GM18505 (cell line): Measurements from ENCODE around the gene GLUD2.
"Not testable (repeated sequence)": the region's sequence is repeated elsewhere in the genome, so short reads cannot be mapped to it uniquely, and the experiment has no call there.

Experiments
- ATAC-seq: cut with Tn5 transposase; IDR thresholded peaks from one replicate; pipeline ENCODE4 v1.9.1; 2021; ENCODE audit not compliant: unreplicated experiment
- POLR2A ChIP-seq: IDR thresholded peaks from 4 replicates; pipeline ENCODE4 v1.6.1; 2011; ENCODE audit warnings: borderline replicate concordance; ENCODE audit not compliant: insufficient read depth, insufficient read length; ENCODE audit errors: extremely low read depth

The GLUD2 gene

DNA sequence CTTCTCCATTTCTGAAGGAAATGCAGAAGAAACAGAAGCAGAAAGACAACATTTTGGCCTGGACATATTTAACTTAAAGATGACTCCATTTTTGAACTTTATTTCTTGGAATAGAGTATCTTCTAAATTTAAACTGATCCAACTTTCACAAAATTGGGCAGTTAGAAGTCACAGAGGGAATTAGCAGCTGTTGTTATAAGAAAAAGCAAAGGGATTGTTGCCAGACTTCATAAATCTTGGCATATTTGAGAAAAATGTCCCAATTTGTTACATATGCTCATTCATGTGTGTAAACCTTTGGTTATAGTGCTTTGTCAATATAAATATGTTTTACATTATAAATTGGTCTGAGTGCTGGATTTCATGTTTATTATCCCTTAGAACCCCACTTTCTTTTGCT lies 3.4 kb downstream of the GLUD2 start:
- no peak for TF ChIP-seq POLR2A
- ATAC-seq = no peak

DNA sequence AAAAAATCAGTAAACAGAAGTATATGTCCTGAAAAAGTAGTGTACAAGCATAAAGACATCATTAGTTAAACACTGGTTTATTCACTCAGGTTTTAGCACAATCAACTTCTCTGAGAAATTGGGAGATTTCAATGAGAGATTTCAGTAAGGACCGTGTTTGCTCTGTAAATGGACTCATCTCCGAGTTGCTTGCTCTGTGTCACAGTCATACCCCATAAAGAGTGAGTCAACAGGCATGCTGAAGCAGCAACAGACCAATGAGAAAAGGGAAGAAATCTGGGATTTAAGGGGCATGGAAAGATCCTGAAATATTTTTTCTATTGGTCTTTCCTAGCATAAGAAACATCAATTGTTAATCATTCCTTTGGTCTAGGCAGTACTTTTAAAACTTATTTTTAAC lies 4.7 kb downstream of the GLUD2 start:
- ATAC-seq = no peak
- no peak for TF ChIP-seq POLR2A

DNA sequence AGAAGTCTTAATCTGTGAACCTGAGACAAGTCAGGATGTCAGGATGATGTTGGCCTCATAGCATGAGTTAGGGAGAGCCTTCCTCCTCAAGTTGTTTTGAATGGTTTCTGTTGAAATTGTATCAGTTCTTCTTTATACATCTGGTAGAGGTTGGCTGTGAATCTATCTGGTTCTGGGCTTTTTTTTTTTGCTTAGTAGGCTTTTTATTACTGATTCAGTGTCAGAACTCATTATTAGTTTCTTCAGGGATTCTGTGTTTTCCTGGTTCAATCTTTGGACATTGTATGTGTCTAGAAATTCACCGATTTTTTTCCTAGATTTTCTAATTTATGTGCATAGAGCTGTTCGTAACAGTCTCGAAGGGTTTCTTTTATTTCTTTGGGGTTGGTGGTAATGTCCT lies 14.9 kb downstream of the GLUD2 start:
- no peak for ATAC-seq
- no peak for TF ChIP-seq POLR2A

GRCh38 chrX:121064579-121064978 lies 17.2 kb downstream of the GLUD2 start:
- no peak for TF ChIP-seq POLR2A
- ATAC-seq = no peak

GRCh38 chrX:121084247-121084646 lies 36.8 kb downstream of the GLUD2 start:
- not testable (repeated sequence) for ATAC-seq

DNA sequence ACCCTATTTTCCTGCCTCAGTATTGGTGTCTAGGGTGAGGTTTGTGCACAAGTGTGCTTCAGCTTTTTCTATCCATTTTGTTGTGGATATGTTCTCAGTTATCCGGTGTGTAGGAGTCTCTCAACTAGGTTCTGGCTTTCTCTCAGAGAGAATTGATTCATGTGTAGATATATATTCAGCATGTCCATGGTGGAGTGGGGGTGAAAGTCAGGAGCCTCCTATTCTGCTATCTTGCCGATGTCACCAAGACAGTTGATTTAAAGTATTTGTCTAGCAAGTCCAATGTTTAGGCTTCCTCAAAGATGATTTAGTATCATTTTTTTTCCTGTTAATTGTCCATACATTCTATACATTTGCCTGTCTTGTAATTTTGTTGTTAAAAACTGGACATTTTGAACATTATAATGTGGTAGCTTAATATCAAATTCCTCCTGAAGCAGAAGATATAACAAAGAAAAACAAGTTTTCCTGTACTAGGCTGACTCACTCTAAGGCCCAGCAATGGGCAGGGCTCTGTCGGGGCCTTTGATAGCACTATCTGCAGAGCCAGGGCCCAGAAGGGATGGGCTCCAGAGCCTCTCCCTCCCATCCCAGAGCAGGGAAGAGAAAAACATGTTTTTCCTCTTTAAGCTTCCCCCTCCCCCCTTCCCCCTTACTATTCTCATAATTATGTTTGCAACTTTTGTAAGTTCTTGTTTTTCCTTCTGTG lies 37.6 kb downstream of the GLUD2 start:
- no peak for ATAC-seq
- no peak for TF ChIP-seq POLR2A

GRCh38 chrX:121085612-121086010 lies 38.2 kb downstream of the GLUD2 start:
- TF ChIP-seq POLR2A = no peak
- no peak for ATAC-seq

GRCh38 chrX:121093011-121093410 lies 45.6 kb downstream of the GLUD2 start:
- no peak for ATAC-seq
- no peak for TF ChIP-seq POLR2A
